HepG2 (cell line): ENCODE results near the gene SYT7. TPM values are rescaled to one million over a fixed set of nuclear protein-coding genes. Genes with fewer than 3 reads are reported as not detected.
A peak's percentile ranks its signal among the peaks of the same experiment; 100 is the strongest.

Experiments
- ATF6 ChIP-seq: sonication (generic); formaldehyde crosslinking; conservative IDR thresholded peaks from 2 replicates; pipeline ENCODE4 v1.4.0; 2020; ENCODE audit warnings: missing genetic modification reagents
- BCL6 ChIP-seq: IDR thresholded peaks from 2 replicates; pipeline ENCODE4 v1.6.1; 2016; ENCODE audit warnings: missing genetic modification reagents, missing compliant biosample characterization
- CHCHD3 ChIP-seq: sonication (generic); formaldehyde crosslinking; IDR thresholded peaks from 2 replicates; pipeline ENCODE4 v1.8.0; 2022; ENCODE audit warnings: mild to moderate bottlenecking, missing genetic modification reagents, moderate library complexity
- EHMT2 ChIP-seq: fragments of 200-600 bp; sonication (generic); IDR thresholded peaks from 2 replicates; pipeline ENCODE4 v1.7.0; 2017; ENCODE audit warnings: antibody characterized with exemption, low read depth, low read length, borderline replicate concordance
- GTF3A ChIP-seq: sonication (generic); formaldehyde crosslinking; conservative IDR thresholded peaks from 2 replicates; pipeline ENCODE4 v1.4.0; 2020; ENCODE audit warnings: mild to moderate bottlenecking, missing genetic modification reagents
- MYNN ChIP-seq: sonication (generic); formaldehyde crosslinking; IDR thresholded peaks from 2 replicates; pipeline ENCODE4 v1.4.0; 2020; ENCODE audit warnings: mild to moderate bottlenecking, low read depth, missing genetic modification reagents
- ZNF253 ChIP-seq: sonication (generic); formaldehyde crosslinking; IDR thresholded peaks from 2 replicates; pipeline ENCODE4 v1.8.0; 2022; ENCODE audit warnings: mild to moderate bottlenecking, missing genetic modification reagents, borderline replicate concordance
- ZNF574 ChIP-seq: sonication (generic); formaldehyde crosslinking; IDR thresholded peaks from 2 replicates; pipeline ENCODE4 v1.4.0; 2020; ENCODE audit warnings: missing genetic modification reagents
- ZNF841 ChIP-seq: sonication (generic); formaldehyde crosslinking; IDR thresholded peaks from 2 replicates; pipeline ENCODE4 v1.8.1; 2023; ENCODE audit warnings: missing genetic modification reagents, borderline replicate concordance
- ZSCAN22 ChIP-seq: sonication (generic); formaldehyde crosslinking; IDR thresholded peaks from 2 replicates; pipeline ENCODE4 v1.4.0; 2020; ENCODE audit warnings: mild to moderate bottlenecking, missing genetic modification reagents
- polyA plus RNA-seq, 8 experiments: library from polyadenylated mRNA; depleted of rRNA in 3 of 8; stranded (reverse) in 7 of 8; unstranded in 1 of 8; fragments of >200 nt; fragmentation: Illumina TruSeq in 4 of 8; extraction: Trizol in 4 of 8; gene quantifications; 2 replicates each; pipeline versions ENCODE4 v1.2.1 to v1.2.3, GENCODE V29; 2011 to 2016; ENCODE audit warnings: low read depth in 4 of 8, missing spikeins in 1 of 8, mixed read lengths in 1 of 8; ENCODE audit not compliant: insufficient read depth in 1 of 8
- total RNA-seq, 5 experiments: library from RNA; depleted of rRNA; stranded (reverse); fragments of >200 nt; fragmentation: Illumina TruSeq; extraction: Trizol; gene quantifications; 2 replicates each; pipeline ENCODE4 v1.2.3, GENCODE V29; 2016; ENCODE audit warnings: low read depth in 1 of 5
- TF ChIP-seq, protein P1 (sequence below): sonication (generic); formaldehyde crosslinking; IDR thresholded peaks from 2 replicates; pipeline ENCODE4 v1.8.0; 2022; ENCODE audit warnings: mild to moderate bottlenecking, missing genetic modification reagents, moderate library complexity
- TF ChIP-seq, protein P2 (sequence below): sonication (generic); formaldehyde crosslinking; conservative IDR thresholded peaks from 2 replicates; pipeline ENCODE4 v1.8.1; 2023; ENCODE audit warnings: missing genetic modification reagents
- TF ChIP-seq, protein P3 (sequence below): sonication (generic); formaldehyde crosslinking; IDR thresholded peaks from 2 replicates; pipeline ENCODE4 v1.4.0; 2020; ENCODE audit warnings: mild to moderate bottlenecking, missing genetic modification reagents
- TF ChIP-seq, protein P4 (sequence below): sonication (generic); formaldehyde crosslinking; IDR thresholded peaks from 2 replicates; pipeline ENCODE4 v1.5.1; 2020; ENCODE audit warnings: missing genetic modification reagents, mild to moderate bottlenecking, borderline replicate concordance

Gene SYT7
- total and polyA plus RNA-seq, 2 of the 13 experiments (the other 11 are each of a cell fraction or from before 2014, with no cell fraction given) = 1.4 to 4.4 TPM

GRCh38 chr11:61609000-61609979, 28.4 kb upstream of the SYT7 start (continued):
- TF ChIP-seq, protein P1, sequence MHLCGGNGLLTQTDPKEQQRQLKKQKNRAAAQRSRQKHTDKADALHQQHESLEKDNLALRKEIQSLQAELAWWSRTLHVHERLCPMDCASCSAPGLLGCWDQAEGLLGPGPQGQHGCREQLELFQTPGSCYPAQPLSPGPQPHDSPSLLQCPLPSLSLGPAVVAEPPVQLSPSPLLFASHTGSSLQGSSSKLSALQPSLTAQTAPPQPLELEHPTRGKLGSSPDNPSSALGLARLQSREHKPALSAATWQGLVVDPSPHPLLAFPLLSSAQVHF (CRISPR knock-in tag) = no peak
- TF ChIP-seq, protein P2, sequence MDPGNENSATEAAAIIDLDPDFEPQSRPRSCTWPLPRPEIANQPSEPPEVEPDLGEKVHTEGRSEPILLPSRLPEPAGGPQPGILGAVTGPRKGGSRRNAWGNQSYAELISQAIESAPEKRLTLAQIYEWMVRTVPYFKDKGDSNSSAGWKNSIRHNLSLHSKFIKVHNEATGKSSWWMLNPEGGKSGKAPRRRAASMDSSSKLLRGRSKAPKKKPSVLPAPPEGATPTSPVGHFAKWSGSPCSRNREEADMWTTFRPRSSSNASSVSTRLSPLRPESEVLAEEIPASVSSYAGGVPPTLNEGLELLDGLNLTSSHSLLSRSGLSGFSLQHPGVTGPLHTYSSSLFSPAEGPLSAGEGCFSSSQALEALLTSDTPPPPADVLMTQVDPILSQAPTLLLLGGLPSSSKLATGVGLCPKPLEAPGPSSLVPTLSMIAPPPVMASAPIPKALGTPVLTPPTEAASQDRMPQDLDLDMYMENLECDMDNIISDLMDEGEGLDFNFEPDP (CRISPR knock-in tag) = no peak
- TF ChIP-seq ZNF841 (CRISPR knock-in tag) (0 out of 2 replicates have a peak, but pooled peaks have one; percentile 38), ZNF574 (CRISPR knock-in tag) (peak; percentile 70), BCL6 (CRISPR knock-in tag) (peak; percentile 58; the same call in 1 of the 2 replicates), EHMT2 (no peak), ZNF253 (CRISPR knock-in tag) (no peak), MYNN (CRISPR knock-in tag) (no peak), CHCHD3 (CRISPR knock-in tag) (no peak), GTF3A (CRISPR knock-in tag) (0 out of 2 replicates have a peak, but pooled peaks have one; percentile 21), ATF6 (CRISPR knock-in tag) (no peak), ZSCAN22 (CRISPR knock-in tag) (no peak)
- TF ChIP-seq, protein P3, sequence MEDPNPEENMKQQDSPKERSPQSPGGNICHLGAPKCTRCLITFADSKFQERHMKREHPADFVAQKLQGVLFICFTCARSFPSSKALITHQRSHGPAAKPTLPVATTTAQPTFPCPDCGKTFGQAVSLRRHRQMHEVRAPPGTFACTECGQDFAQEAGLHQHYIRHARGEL (CRISPR knock-in tag) = no peak
- TF ChIP-seq, protein P4, sequence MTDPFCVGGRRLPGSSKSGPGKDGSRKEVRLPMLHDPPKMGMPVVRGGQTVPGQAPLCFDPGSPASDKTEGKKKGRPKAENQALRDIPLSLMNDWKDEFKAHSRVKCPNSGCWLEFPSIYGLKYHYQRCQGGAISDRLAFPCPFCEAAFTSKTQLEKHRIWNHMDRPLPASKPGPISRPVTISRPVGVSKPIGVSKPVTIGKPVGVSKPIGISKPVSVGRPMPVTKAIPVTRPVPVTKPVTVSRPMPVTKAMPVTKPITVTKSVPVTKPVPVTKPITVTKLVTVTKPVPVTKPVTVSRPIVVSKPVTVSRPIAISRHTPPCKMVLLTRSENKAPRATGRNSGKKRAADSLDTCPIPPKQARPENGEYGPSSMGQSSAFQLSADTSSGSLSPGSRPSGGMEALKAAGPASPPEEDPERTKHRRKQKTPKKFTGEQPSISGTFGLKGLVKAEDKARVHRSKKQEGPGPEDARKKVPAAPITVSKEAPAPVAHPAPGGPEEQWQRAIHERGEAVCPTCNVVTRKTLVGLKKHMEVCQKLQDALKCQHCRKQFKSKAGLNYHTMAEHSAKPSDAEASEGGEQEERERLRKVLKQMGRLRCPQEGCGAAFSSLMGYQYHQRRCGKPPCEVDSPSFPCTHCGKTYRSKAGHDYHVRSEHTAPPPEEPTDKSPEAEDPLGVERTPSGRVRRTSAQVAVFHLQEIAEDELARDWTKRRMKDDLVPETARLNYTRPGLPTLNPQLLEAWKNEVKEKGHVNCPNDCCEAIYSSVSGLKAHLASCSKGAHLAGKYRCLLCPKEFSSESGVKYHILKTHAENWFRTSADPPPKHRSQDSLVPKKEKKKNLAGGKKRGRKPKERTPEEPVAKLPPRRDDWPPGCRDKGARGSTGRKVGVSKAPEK (CRISPR knock-in tag) = peak; percentile 94; the same call in 1 of the 2 replicates
